Measurements from ENCODE around the gene PDE5A.

DNA sequence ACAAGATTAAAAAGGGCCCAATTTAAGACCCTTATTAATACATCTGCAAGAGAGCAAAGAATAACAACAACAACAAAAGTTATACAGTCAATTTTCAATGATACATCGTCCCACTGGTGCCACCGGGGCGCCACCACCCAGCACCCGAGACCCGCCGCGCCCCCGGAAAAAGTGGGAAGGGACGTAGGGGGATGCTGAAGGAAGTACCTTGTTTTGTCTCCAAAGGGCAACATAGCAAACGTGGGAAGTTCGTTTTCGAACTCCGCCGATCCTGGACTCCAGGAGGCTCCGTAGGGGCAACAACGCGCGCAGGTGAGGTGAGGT, 1.7 kb downstream of the PDE5A start:
- TF ChIP-seq POLR2A (IDR thresholded peaks at IDR 0.05; ENCODE audit: low read length) (no peak), POLR2AphosphoS2 (conservative IDR thresholded peaks at IDR 0.05; ENCODE audit: low read length) (no peak), KDM5A (IDR thresholded peaks at IDR 0.05) (no peak), CEBPB (IDR thresholded peaks at IDR 0.05) (no peak)
- TF ChIP-seq, protein P1, sequence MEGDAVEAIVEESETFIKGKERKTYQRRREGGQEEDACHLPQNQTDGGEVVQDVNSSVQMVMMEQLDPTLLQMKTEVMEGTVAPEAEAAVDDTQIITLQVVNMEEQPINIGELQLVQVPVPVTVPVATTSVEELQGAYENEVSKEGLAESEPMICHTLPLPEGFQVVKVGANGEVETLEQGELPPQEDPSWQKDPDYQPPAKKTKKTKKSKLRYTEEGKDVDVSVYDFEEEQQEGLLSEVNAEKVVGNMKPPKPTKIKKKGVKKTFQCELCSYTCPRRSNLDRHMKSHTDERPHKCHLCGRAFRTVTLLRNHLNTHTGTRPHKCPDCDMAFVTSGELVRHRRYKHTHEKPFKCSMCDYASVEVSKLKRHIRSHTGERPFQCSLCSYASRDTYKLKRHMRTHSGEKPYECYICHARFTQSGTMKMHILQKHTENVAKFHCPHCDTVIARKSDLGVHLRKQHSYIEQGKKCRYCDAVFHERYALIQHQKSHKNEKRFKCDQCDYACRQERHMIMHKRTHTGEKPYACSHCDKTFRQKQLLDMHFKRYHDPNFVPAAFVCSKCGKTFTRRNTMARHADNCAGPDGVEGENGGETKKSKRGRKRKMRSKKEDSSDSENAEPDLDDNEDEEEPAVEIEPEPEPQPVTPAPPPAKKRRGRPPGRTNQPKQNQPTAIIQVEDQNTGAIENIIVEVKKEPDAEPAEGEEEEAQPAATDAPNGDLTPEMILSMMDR (IDR thresholded peaks at IDR 0.05) = no peak
- TF ChIP-seq, protein P2, sequence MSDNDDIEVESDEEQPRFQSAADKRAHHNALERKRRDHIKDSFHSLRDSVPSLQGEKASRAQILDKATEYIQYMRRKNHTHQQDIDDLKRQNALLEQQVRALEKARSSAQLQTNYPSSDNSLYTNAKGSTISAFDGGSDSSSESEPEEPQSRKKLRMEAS (IDR thresholded peaks at IDR 0.05) = no peak
- TF ChIP-seq, protein P3, sequence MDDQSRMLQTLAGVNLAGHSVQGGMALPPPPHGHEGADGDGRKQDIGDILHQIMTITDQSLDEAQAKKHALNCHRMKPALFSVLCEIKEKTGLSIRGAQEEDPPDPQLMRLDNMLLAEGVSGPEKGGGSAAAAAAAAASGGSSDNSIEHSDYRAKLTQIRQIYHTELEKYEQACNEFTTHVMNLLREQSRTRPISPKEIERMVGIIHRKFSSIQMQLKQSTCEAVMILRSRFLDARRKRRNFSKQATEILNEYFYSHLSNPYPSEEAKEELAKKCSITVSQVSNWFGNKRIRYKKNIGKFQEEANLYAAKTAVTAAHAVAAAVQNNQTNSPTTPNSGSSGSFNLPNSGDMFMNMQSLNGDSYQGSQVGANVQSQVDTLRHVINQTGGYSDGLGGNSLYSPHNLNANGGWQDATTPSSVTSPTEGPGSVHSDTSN (IDR thresholded peaks at IDR 0.05) = no peak
- TF ChIP-seq, protein P4, sequence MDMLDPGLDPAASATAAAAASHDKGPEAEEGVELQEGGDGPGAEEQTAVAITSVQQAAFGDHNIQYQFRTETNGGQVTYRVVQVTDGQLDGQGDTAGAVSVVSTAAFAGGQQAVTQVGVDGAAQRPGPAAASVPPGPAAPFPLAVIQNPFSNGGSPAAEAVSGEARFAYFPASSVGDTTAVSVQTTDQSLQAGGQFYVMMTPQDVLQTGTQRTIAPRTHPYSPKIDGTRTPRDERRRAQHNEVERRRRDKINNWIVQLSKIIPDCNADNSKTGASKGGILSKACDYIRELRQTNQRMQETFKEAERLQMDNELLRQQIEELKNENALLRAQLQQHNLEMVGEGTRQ (IDR thresholded peaks at IDR 0.05) = no peak

All from A549 (cell line).